HG03460 (cell line): ENCODE data around the gene ABAT.
"Not testable (repeated sequence)": the region's sequence is repeated elsewhere in the genome, so short reads cannot be mapped to it uniquely, and the experiment has no call there.

ENCODE experiments used
- ATAC-seq: cut with Tn5 transposase; IDR thresholded peaks from one replicate; pipeline ENCODE4 v1.9.1; 2021; ENCODE audit not compliant: unreplicated experiment

ABAT gene

DNA sequence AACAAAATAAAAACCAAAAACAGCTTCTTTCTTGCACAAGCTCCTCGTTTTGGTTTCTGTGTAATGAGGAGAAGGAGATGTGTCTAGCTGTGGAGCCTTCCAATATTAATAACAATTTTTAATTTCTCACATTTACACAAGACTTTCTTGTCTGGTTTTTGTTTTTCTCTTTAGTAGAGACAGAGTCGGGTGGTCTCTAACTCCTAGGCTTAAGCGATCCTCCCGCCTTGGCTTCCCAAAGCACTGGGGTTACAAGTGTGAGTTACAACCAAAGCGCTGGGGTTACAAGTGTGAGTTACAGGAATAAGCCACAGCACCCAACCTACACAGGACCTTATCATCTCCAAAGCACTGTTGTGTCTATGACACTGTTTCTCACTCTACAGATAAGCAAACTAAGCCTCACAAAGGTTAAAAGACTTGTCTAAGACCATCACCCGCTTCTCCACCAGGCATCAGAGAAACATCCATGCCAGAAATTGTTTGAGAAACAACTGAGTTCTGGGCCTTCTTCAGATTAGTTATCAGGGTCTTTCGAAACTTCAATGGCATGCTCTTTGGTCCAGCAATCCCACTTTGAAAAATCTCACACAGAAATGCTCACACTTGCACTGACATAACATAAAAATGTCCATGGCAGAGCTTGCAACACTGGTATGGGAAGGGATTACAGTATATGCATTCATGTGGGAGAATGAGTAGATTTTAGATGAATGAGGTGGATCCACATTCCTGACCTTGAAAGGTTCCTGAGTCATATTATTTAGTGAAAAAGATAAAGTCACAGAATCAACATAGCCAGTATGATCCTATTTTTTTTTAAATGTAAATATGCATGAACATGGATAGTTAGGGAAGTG lies 3.9 kb downstream of the ABAT start:
- no peak for ATAC-seq

DNA sequence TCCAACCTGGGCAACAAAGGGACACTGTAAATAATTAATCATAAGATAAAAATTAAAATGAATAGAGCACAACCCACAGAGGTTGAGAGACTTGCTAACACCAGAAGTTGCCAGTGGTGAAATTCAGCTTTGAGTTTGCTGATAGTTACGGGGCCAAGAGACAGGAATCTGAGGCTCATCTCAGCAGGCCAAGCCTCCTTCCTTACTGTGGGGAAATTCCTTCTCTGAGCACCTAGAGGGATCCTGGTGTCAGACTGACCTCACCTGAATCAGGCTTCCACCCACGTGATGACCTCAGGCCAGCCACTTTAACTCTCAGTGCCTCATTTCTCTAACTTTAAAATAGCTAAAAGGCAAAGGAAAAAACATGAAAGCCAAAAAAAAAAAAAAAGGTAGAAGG lies 4.7 kb downstream of the ABAT start:
- no peak for ATAC-seq

DNA sequence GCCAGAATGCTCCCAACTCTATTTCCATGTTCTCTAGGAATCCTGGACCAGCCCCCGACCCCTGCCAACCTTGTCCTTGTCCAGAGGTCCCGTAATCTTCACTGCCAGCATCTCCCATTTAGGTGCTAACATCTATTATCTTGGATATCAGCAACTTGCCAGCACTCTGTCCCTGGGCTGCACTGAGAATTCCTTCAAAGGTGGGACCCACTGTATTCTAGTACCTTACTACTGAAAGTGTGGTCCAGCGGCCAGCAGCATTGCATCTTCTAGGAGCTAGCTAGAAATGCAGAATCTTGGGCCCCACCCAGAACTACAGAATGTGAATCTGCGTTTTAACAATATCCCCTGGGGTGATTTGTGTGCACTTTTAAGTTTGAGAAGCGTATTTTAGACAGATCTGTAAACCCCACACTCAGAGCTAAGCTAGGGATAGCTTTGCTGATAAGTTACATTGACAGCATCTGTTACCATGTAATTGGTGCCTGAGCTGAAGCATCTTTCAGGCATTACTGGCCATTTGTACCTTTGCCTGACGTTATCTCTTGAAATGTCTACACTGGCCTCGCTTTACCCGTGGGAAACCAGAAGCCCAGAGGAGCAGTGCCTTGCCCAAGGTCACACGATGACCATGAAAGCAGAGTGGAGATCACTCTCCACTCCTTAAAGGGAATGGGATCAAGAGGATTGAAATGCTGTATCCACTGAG lies 8.3 kb downstream of the ABAT start:
- no peak for ATAC-seq

DNA sequence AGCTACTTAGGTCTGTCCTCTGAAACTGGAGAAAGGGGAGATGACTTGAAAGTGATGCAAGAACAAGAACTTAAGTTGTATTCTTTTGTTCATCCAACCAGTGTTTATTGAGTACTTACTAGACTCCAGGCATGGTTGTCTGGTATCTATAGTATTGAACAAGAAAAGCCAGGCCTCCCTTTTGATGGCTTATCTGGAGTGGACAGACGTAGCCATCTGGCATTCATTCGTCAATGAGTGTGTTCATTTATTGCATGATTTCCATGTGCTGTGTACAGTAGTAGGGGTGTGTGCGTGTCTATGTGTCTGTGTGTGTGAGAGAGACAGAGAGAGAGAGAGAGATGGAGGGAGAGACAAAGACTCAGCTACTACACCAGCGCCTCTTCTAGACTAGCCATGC lies 9.2 kb downstream of the ABAT start:
- no peak for ATAC-seq

DNA sequence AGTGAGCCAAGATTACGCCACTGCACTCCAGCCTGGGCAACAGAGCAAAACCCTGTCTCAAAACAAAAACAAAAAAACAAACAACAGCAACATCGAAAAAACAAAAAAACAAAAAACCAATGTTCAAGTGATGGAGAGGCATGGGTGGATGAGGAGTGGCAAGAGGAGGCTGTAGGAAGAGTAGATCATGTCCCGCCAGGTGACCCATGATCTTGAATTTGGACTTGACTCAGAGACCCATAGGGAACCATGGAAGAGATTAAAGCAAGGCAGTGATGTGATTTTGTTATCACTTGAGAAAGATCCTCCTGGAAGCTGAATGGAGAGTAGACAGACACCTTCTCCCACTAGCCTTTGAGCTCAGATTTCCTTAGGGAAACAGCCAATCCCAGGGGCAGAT lies 11.2 kb downstream of the ABAT start:
- ATAC-seq = no peak

DNA sequence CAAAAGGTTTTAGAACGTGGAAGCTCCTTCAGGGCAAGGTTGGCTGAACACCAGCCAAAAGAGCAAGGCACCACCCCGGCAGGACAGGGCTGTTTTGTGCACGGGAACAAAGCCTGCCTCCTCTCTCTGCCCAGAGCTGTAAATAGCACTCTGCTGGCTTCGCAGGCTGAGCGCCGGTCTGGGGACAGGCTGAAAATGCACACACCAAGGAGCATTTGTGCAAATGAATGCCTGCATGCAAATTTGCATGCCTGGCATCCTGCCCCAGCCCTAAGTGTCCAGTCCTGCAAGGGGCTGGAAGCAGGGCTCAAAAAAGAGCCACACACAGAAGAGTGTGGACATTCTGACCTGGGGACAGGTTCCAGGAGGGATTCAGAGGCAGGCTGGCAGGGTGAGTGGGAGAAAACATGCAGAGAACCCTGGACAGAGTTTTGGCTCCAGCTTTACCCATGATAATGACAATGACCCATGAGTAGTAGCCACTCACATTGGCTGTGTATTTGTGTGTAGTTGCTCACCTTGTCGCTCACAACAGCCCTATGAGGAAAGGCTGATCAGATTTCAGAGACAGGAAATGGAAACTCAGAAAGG lies 11.7 kb downstream of the ABAT start:
- no peak for ATAC-seq

DNA sequence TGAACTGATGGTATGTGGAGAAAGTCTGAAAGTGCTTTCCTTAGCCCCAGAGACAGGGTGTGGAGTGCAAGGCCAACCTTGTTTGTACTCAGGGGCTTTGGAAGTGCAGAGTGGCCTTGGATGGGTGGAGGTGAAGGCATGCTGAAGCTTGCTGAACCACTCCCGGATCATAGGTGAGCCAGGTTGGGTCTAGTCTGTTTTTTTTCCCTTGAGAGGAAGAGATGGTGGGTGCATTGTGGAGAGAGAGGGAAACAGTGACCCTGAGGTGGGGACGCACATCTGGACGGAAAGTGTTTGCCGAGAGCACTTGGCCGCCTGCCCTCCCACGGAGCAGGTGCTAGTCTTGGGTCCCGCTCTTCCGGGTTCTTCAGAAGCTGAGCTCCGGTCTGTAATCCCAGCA lies 12.5 kb downstream of the ABAT start:
- no peak for ATAC-seq

DNA sequence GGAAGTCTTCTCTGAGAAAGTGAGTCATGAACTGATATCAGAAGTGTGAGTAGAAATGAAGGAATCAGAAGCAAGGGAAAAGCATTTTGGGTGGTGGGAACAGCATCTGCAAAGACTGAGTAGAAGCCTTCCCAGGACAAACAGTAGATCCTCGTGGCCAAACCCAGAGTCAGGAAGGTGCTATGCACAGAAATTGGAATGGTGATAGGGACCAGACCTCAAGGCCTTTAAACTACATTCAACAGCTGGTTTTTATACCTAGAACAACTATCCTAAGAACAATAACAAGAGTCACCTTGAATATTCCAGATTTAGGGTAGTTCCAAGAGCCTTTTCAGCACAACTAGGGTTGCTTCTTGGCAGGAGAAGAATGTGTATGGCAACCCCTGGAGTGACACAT lies 15.3 kb downstream of the ABAT start:
- ATAC-seq = no peak

DNA sequence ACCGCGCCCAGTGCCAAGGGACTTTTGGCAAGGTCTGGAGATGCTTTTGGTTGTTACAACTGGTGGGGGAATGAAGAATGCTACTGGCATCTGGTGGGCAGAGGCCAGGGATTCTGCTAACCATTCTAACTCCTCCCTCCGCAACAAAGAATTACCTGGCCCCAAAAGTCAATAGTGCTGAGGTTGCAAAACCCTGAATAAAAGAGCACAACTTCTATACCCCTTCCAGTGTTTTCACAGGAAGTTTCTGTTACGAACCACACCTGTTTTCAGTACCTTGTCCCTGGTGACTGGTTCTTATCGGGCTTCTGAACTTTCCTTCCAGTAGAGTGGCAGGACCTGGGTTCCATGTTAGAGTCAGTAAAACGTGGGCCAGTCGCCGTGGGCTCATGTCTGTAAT lies 17.3 kb downstream of the ABAT start:
- no peak for ATAC-seq

DNA sequence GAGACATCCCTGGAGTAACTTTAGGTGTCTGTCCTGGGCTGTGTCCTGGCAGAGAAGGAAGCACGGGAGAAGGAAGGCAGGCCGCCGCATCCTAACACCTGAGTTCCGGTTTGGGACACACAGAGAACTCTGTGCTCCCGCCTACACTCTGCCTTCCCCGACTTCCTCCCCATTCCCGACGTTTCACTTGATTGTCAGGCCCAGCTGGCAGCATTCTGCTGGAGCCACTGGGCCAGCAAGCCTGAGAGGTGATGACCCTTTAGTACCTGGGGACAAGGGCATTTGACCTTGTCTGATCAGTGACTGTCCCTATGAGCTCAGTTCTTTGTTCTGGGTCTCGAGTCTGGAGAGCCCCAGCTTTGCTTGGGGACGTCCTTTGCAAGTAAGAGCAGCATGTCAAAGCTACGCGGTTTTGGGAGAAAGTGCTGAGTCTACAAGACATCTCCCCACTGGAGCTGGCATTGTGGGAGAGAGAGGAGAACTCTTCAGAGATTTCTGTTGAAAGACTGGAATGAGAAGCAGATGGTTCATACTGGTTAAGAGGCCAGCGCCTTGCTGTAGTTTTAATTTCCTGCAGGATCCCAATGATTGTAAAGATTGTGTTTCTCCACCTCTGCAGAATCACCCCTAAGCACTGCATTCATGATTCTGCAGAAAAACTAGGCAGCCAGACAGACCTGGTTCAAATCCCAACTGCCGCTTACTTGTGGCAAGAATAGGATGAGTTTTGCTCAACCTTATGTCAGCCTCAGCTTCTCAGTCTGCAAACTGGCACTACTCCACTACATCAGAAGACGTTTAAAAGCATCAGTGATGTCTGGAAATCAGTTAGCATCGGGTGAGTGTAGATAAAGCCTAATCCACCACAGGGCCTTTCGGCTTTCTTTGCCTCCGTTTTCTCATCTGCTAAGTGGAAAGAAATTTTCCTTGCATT lies 20.6 kb downstream of the ABAT start:
- no peak for ATAC-seq

DNA sequence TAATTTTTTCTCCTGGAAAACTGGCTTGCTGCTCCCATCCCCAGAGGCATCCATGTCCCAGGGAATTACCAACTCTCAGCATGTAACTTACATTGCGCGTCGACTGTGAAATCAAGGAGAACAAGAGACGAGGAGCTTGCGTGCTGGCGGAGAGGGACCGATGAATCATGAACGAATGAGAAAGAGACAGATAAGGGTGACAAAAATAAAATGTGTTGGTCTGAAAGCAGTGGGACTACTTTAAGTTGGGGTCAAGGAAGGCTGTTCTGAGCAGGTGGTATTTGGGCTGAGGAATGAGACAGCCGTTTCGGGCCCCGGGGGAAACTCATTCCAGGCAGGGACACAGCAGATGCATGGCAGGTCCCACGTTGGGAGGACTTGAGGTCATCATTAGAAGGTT lies 22.5 kb downstream of the ABAT start:
- ATAC-seq = no peak

DNA sequence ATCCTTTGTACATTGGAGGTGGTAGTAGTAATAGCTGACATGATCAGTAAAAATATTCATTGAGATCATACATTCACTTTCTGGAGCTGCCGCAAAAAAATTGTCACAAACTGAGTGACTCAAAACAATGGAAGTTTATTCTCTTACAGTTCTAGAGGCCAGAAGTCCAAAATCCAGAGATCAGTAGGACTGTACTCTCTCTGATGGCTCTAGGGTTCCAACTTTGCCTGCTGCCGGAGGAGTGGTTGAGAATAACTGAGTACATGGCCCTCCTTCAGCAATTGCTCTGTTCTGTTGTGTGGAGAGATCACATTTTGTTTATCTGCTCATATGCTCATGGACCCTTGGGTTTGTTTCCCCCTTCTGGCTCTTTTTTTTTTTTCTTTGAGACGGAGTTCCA lies 23.5 kb downstream of the ABAT start:
- ATAC-seq = no peak

DNA sequence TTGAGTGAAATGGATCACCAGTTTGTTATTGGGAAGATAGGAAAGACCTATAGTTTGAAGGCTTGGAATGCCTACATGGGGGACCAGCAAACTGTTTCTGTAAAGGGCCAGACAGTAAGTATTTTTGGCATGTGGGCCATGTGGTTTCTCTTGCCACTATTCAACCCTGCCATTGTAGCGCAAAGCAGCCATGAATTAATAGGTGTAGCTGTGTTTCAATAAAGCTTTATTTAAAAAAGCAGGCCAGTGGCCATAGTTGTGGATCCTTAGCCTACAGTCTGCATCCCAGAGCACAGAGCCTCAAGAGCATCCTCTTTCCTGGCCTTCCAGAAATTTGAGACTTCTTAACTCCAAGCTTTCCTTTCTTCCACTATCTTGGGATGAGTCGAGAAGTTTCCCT lies 29.3 kb downstream of the ABAT start:
- ATAC-seq = no peak

DNA sequence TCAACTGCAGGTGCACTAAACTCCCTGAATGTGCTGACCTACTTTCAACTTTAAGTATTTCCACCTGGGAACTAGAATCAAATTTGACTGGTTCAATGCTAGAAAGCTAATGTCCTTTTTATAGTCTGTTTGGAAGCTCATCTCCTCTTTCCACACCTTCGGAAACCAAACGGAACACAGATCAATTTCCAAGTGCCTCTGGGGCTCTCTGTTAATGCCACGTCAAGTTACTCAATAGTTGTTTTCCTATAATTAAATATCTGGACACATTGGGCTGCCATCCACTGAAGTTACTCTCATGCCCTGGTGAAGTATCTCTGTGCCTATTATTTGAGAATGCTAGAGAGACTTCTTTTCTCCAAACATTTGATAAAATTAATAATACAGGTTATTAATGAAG lies 29.7 kb downstream of the ABAT start:
- ATAC-seq = no peak

DNA sequence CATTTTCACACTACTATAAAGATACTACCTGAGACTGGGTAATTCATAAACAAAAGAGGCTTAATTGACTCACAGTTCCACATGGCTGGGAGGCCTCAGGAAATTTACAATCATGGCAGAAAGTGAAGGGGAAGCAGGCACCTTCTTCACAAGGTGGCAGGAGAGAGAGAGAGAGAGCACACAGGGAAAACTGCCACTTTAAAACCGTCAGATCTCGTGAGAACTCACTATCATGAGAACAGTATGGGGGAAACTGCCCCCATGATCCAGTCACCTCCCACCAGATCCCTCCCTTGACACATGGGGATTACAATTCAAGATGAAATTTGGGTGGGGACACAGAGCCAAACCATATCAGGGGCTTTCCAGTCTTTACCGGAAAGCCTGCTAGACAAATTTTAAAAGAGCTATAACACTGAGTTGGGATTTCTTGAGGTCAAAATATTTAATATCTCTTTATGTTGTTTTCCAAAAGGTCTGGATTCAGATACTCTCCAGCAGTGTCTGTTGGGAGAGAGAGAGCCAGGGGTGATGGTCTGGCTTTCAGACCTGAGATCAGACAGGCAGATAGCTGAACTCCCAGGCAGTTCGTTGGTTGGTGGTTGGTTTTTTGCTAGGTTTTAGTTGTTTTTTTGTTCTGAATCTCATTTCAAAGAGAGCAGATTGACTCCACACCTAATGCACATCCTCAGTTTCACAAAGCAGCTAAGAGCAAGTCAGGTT lies 30.8 kb downstream of the ABAT start:
- ATAC-seq = not testable (repeated sequence)

DNA sequence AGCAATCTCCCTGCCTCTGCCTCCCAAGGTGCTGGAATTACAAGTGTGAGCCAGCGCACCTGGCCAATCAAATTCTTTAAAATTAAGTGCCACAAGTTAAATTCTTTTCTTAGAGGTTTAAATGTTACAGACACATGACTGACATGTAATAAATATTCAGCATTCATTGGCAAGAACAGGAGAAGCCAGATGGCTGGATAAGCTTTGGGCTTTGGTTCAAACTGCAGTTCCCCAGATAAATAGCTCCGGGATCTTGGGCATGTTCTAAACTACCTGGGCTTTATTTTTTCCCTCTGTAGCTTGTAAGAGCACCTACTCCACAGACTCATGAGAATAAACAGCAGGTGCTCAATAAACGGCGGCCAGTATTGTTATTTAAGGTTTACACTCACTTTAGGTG lies 34.1 kb downstream of the ABAT start:
- no peak for ATAC-seq

DNA sequence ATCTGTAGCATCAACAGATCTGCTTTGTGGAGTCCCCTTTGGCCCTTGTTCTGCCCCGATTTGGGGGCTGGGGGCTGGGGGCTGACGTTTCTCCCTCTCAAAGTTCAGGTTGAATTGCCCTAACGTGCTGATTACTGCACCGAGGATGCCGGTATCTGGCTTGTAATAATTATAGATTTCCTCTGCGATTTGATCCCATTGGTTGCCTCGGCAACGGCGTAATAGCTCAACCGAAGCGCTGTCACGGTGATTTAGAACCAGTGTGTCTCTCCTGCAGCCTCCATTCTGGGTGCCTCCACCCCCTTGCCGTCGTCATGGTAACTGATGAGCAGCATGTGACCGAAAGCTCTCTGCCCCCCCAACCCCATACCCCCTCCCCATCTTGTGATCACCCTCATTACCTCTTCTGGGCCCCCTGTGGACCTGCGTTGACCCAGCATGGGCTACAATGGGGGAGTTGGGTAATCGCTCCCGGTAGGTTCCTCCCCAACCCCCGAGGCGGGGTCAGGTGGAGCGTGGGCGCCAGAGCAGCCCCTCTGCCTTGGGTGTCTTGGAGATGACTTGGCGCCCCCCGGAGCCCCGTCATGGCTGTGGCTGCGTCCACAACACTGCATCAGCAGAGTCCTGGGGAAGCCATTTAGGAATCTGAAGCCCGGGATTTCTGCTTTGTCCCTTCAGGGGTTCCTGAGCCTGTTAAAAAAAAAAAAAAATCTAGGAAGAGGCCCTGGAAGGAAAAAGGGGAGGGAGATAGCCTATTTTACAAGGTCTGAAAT lies 38.4 kb downstream of the ABAT start:
- ATAC-seq = no peak

DNA sequence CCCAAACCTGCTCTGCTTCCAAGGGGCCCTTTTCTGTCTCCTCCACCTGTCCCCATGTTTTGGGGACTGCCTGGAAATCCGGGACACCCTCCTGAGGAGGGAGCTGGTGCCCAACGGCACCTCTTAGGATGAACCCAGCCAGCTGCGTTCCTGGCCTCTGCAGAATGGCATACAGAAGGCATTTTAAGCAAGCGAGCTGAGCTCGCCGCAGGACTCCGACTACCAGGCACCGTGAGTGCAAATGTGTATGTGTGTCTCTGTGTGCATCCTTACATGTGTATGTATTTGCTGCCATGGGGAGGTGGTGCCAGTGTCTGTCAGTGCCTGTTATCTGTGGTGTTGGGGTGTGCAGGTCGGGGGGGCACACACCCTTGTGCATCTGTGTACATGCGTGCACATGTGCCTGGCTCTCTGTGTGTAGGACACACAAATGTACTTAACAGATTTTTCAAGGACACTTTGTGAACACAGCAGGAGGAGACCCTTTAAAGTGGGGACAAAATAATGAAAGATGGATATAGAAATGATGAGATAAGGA lies 39.3 kb downstream of the ABAT start:
- no peak for ATAC-seq

DNA sequence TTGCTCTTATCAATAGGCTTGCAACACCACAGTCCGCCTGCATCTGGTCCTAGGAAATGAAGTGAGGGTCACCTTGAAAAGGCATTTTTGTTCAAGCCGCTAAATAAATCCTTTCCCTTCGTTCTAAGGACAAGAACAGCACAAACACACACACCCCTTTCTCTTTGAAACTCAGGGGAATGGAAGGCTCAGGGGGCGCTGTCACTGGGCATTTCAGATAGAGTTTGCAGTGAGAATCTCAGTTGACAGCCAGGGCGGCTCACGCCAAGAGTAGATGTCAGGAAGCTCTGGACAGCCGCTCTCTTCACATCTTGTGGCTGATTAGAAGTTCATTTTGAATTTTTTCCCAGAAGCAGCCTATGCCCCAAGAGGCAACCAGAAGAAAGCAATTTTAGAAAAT lies 39.8 kb downstream of the ABAT start:
- ATAC-seq = no peak
